HEK293T (cell line): Measurements from ENCODE around the gene SH3GL3.

Experiments
- CTCF ChIA-PET: fragments of 350-600 bp; formaldehyde crosslinking; extraction: SDS; loops from one replicate; lab custom pipeline; 2021; ENCODE audit warnings: antibody characterized with exemption, inconsistent platforms; lab: Yijun Ruan, JAX
- POLR2A ChIA-PET: fragments of 350-600 bp; formaldehyde crosslinking; extraction: SDS; loops from one replicate; lab custom pipeline; 2020; ENCODE audit warnings: antibody characterized with exemption, inconsistent platforms; lab: Yijun Ruan, JAX
- DNase-seq: peaks from one replicate; pipeline ENCODE4 v3.0.0; 2012; ENCODE audit warnings: mixed read lengths; ENCODE audit errors: extremely low spot score
- ARNT ChIP-seq: fragments of 450-650 bp; IDR thresholded peaks from 2 replicates; pipeline ENCODE4 v1.6.1; 2017; ENCODE audit warnings: mild to moderate bottlenecking
- BHLHE40 ChIP-seq: fragments of 450-650 bp; IDR thresholded peaks from 2 replicates; pipeline ENCODE4 v1.6.1; 2016; ENCODE audit warnings: mild to moderate bottlenecking, moderate library complexity, borderline replicate concordance
- CTBP1 ChIP-seq: fragments of 450-650 bp; IDR thresholded peaks from 2 replicates; pipeline ENCODE4 v1.6.1; 2016; ENCODE audit warnings: borderline replicate concordance
- ELF4 ChIP-seq: fragments of 450-650 bp; IDR thresholded peaks from 2 replicates; pipeline ENCODE4 v1.6.1; 2017; ENCODE audit warnings: antibody characterized with exemption
- FOXA1 ChIP-seq: fragments of 450-650 bp; IDR thresholded peaks from 2 replicates; pipeline ENCODE4 v1.6.1; 2016; ENCODE audit warnings: mild to moderate bottlenecking
- FOXK2 ChIP-seq: fragments of 450-650 bp; IDR thresholded peaks from 2 replicates; pipeline ENCODE4 v1.6.1; 2016; ENCODE audit warnings: mild to moderate bottlenecking
- FOXM1 ChIP-seq: fragments of 450-650 bp; IDR thresholded peaks from 2 replicates; pipeline ENCODE4 v1.6.1; 2017; ENCODE audit warnings: mild to moderate bottlenecking, borderline replicate concordance
- HDGF ChIP-seq: fragments of 450-650 bp; IDR thresholded peaks from 2 replicates; pipeline ENCODE4 v1.6.1; 2017; ENCODE audit warnings: antibody characterized with exemption, borderline replicate concordance
- L3MBTL2 ChIP-seq: fragments of 450-650 bp; conservative IDR thresholded peaks from 2 replicates; pipeline ENCODE4 v1.6.1; 2016; ENCODE audit warnings: mild to moderate bottlenecking
- LEF1 ChIP-seq: fragments of 450-650 bp; IDR thresholded peaks from 2 replicates; pipeline ENCODE4 v1.6.1; 2017; ENCODE audit warnings: mild to moderate bottlenecking, borderline replicate concordance
- NFRKB ChIP-seq: fragments of 450-650 bp; IDR thresholded peaks from 2 replicates; pipeline ENCODE4 v1.6.1; 2016; ENCODE audit warnings: mild to moderate bottlenecking, moderate library complexity
- PKNOX1 ChIP-seq: fragments of 450-650 bp; IDR thresholded peaks from 2 replicates; pipeline ENCODE4 v1.6.1; 2016
- SP1 ChIP-seq: fragments of 450-650 bp; IDR thresholded peaks from 2 replicates; pipeline ENCODE4 v1.6.1; 2017
- SUZ12 ChIP-seq: fragments of 450-650 bp; IDR thresholded peaks from 2 replicates; pipeline ENCODE4 v1.6.1; 2016; ENCODE audit warnings: mild to moderate bottlenecking
- TARDBP ChIP-seq: fragments of 450-650 bp; IDR thresholded peaks from 2 replicates; pipeline ENCODE4 v1.6.1; 2016
- ZNF384 ChIP-seq: fragments of 450-650 bp; IDR thresholded peaks from 2 replicates; pipeline ENCODE4 v1.6.1; 2016

The SH3GL3 gene

GRCh38 chr15:83656192-83656591 lies 209.1 kb downstream of the SH3GL3 start:
- TF ChIP-seq SUZ12 (no peak), NFRKB (no peak), L3MBTL2 (no peak), FOXA1 (no peak), ARNT (no peak), LEF1 (no peak), HDGF (no peak), ZNF384 (no peak), FOXM1 (no peak), SP1 (no peak), BHLHE40 (no peak), FOXK2 (no peak), TARDBP (no peak), CTBP1 (no peak), PKNOX1 (no peak), ELF4 (no peak)
- ChIA-PET CTCF (interaction anchor here (1.2 to 1.7 kb wide), 2 partner anchors 31 to 379 kb away, joined by 4 to 6 read pairs; no protein-coding TSS in a partner anchor), POLR2A (no interaction called here)
- DNase-seq: no peak

GRCh38 chr15:83656943-83657528 lies 209.9 kb downstream of the SH3GL3 start:
- DNase-seq: no peak
- TF ChIP-seq TARDBP (no peak), FOXM1 (no peak), BHLHE40 (no peak), L3MBTL2 (no peak), CTBP1 (no peak), SUZ12 (no peak), LEF1 (no peak), FOXK2 (no peak), NFRKB (no peak), PKNOX1 (no peak), SP1 (no peak), ARNT (no peak), ELF4 (no peak), HDGF (no peak), FOXA1 (no peak), ZNF384 (no peak)
- POLR2A ChIA-PET: no interaction called here
- CTCF ChIA-PET: interaction anchor here (0.6 to 1.7 kb wide), 5 partner anchors 30 to 378 kb away, joined by 3 to 6 read pairs (median 3); no protein-coding TSS in a partner anchor

GRCh38 chr15:83657549-83657948 lies 210.4 kb downstream of the SH3GL3 start:
- TF ChIP-seq ZNF384: no peak
- TF ChIP-seq FOXA1: no peak
- no peak for TF ChIP-seq SUZ12
- no peak for TF ChIP-seq ELF4
- TF ChIP-seq FOXM1: no peak
- no peak for TF ChIP-seq L3MBTL2
- no peak for TF ChIP-seq PKNOX1
- TF ChIP-seq FOXK2: no peak
- TF ChIP-seq NFRKB: no peak
- TF ChIP-seq HDGF: no peak
- no peak for TF ChIP-seq CTBP1
- no peak for TF ChIP-seq LEF1
- no peak for TF ChIP-seq ARNT
- no peak for TF ChIP-seq BHLHE40
- ChIA-PET POLR2A (no interaction called here), CTCF (interaction anchor here (0.6 to 1.7 kb wide), 4 partner anchors 71 to 378 kb away, joined by 3 to 6 read pairs (median 3); no protein-coding TSS in a partner anchor)
- DNase-seq: peak; percentile 52

GRCh38 chr15:83658430-83659416 lies 211.6 kb downstream of the SH3GL3 start:
- ChIA-PET CTCF (interaction anchor here (0.6 to 0.8 kb wide), 2 partner anchors 11 to 41 kb away, joined by 3 to 4 read pairs; no protein-coding TSS in a partner anchor), POLR2A (no interaction called here)
- no peak for DNase-seq
- no peak for TF ChIP-seq CTBP1
- TF ChIP-seq BHLHE40: no peak
- TF ChIP-seq ZNF384: no peak
- no peak for TF ChIP-seq SP1

- ChIA-PET CTCF (interaction anchor here (0.8 kb wide), 1 partner anchor 40 kb away, joined by 3 read pairs; no protein-coding TSS in a partner anchor), POLR2A (no interaction called here)
Observed at GRCh38 chr15:83659417-83659812, 212.3 kb downstream of the SH3GL3 start.

More at GRCh38 chr15:83659417-83659812, 212.3 kb downstream of the SH3GL3 start:
- no peak for DNase-seq
- TF ChIP-seq PKNOX1: no peak
- TF ChIP-seq BHLHE40: no peak
- TF ChIP-seq FOXK2: no peak
- TF ChIP-seq CTBP1: no peak
- TF ChIP-seq TARDBP: no peak
- no peak for TF ChIP-seq ARNT
- no peak for TF ChIP-seq HDGF
